NCI-H1105 treated with DMSO at 0.1 percent for 48 hours (cell line): ENCODE data around the gene STBD1.
"Not testable (repeated sequence)": the region's sequence is repeated elsewhere in the genome, so short reads cannot be mapped to it uniquely, and the experiment has no call there.

ENCODE experiments used
- DNase-seq: peaks from one replicate; lab custom pipeline; 2025; lab: John Stamatoyannopoulos, UW

Gene STBD1

DNA sequence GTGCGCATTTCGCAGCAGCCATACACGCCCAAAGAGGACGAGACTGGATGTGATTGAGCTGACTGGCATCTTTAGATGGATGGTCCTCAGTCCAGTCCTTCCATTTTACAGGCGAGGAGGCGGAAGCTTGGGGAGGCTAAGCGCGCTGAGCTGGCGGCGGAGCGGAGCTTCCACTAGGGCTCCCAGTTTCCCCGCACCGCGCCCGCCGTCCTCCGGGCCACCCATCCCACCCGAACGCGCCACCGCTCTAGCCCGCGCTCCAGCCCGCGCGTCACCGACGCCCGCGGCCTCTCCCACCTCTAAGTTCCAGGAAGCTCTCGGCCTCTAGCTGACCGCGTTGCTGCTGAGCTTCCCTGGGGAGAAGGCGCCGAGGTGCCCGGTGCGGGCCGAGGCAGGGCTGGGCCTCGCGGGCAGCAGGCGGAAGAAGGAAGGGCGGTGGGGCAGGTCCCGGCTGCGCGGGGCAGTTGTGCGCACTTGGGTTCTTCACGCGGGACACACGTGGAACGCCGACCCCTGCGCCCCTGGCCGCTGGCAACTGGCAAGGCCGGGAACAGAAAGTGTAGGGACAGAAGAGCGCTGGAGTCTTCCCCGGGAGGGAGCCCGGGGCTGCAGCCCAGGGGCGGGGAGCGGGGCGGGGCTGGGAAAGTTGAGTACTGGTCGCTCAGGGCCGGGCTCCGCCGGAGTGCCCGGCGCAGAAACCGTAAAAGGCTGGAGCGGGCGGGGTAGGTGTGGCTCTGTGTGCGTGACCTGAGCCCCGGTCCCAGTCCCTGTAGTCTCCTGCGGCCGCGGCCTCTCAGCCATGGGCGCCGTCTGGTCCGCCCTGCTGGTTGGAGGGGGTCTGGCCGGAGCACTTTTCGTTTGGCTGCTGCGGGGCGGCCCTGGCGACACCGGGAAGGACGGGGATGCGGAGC, at the start of gene STBD1:
Gene STBD1 (plus strand): TSS at position 763 of the 911 bp plus-strand sequence. CDS start 37 bp downstream, at position 800.
- DNase-seq = peak; percentile 40

DNA sequence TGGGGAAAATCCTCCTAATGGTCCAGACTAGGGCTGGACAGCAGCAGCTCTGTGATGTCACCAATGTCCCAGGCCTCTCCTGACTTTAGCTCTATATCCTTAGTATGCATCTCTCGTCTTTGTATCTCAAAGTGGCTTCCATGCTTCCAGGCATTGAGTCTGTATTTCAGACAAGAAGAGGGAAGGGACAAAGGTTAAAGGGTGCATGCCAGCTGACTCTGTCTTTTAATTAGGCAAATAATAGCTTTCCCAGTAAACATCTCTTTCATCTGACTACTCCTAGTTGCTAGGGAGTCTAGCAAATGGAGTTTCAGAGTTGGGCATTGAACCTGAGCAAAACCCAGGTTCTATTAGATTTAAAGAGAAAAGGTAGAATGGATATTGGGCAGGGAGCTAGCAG, 49.6 kb upstream of the STBD1 start:
- DNase-seq = no peak

DNA sequence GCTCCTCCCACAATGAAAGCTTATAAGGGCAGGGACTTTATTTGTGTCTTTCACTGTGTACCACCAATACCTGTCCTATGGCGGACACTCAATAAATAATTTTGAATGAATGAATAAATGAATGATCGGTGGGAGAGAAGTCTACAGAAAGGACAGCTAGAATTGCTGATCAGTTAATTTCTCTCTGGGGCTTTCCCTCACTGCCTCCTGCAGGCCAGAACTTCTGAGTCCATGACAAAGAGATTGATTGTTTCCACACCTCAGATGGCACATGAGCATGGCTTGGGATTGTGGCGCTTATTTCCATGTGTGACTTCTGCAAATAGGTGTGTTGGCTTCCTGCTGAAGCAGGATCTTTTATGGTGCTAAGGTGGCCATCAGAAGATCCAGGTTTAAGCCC, 48.7 kb upstream of the STBD1 start:
- DNase-seq = no peak

DNA sequence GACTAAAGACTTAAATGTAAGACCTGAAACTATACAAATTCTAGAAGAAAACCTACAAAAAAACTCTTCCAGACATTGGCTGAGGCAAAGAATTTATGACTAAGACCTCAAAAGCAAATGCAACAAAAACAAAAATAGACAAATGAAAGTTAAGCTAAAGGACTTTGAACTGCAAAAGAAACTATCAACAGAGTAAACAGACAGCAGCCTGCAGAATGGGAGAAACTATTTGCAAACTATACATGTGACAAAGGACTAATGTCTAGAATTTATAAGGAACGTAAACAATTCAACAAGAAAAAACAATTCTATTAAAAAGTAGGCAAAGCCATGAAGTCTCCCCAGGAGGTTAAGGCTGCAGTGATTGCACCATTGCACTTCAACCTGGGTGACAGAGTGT, 46.0 kb upstream of the STBD1 start:
- DNase-seq = no peak

DNA sequence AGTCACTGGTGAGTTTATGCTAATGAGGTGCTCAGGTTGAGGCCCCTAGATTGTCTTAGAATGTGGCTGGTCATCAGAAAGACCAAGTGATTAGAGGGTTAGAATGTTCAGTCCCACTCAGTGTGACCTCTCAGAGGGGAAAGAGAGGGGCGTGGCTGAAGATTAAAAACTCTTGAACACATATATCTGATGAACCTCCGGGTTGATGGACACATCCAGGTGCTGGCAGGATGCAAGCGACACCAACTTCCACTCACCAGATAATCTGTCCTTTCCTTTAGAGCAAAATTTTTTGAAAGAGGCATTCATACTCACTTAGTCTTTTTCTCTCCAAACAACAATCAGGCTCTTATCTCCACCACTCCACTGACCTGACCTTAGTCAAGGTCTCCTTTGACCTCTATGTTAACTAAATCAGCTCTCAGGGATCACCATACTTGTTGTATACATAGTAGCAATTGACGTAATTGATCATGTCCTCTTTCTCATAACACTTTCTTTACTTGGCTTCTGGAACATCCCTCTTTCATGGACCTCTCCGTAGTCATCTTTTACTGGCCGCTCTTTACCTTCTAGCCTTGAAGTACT, 40.8 kb upstream of the STBD1 start:
- DNase-seq = no peak

DNA sequence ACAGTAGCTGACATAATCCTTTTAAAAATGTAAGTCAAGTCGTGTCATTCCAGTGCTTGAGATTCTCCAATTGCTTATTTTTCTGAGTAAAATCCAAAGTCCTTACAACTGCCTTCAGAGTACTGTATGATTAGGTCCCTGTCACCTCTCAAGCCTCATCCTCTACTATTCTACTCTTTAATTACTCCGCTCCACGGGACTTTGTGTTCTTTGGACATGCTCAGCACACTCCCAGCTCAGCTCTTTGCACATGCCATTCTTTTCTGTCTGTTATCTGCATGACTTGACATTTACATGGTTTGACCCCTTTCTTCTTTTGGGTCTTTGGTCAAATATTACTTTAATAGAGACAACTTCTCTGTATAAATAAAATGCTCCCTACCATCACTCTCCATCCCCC, 39.9 kb upstream of the STBD1 start:
- no peak for DNase-seq

DNA sequence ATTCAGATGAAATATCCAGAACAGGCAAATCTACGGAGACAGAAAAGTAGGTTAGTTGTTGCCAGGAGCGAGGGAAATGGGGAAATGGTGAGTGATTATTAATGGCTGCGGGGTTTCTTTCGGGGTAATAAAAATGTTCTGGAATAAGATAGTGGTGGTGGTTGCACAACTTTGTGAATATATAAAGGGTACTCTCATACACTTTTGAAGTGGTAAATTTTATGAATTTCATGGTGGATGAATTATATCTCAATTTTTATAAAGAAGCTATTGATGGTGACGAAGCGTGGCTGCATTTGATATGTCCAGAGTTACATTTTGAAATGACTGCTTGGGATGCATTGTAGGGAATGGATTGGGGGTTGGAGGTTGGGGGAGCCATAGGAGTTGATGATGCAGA, 38.7 kb upstream of the STBD1 start:
- DNase-seq = no peak

DNA sequence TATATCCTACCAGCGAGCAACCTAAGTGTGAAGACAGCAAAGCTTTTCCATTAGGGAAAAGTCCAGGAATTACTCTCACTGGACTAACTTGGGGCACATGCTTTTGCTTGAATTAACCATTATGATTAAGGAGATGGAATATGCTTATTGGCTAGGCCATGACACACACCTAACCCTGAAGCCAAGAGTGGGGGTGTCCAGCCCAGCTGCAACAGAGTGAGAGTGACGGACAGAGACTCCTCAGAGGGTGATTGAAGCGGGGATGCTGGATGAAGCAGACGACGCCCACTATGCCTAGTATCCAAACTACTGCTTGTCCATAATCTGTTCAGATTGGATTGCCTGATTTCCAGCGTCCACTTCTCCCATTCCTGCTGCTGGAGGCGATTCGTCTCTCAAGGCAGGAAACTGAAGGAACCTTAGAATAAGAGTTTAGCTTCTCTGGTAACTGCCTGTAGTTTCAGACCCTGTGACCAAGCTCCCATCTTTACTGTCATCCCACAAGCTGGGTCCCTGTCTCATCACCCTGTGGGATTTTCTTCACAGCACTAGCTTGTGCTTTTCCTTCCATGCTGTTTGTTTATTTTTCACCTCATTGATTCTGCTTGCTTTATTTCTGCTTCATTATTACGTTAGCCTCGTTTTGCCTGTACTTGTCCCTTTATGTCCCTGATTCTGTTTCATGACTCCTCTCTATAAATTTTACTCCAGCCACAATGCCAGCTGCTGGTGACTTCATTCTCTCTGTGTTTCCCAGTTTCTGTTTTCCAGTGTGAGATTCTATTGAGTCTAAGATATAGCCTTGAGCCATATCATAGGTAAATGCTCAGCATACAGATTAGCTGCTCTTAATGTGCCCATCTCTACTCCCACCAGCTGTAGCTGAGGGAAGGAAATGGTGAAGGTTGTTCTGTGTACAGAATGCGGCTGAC, 36.0 kb upstream of the STBD1 start:
- peak; percentile 7 for DNase-seq

DNA sequence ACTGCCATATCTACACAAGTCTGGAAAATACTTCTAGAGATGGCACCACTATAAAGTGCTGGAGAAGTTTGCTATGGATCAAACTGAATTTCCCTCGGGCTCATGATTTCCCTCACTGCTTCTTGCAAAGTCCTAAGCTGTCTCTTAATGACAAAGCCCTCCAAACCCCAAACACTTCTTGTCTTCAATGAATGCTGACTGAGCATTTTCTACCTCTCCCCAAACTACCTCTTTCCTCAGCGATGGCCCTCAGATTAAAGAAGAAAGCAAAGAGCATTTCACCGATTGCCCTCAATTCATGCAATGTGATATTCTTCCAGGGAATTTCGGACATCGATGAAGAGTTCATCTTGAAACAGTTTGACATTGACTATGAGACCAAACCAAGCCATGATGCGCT, 35.3 kb upstream of the STBD1 start:
- DNase-seq = no peak

DNA sequence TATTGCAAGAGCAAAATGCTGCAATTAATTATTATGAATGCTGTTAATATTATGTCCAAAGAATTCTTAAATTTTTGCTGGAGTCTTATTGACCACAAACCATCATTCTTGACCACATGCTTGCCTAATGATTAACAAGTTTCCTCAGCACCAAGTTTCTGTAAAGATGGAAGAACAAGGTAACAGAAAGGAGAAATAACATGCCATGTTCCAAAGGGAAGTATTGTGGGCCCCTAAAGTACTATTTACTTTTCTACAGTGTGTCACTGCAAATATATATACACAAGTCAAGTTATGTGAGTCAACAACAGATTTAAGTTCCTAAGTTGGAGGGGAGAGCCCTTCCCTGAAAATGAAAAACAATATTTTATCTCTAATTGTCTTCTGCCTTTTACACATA, 34.5 kb upstream of the STBD1 start:
- DNase-seq = no peak

DNA sequence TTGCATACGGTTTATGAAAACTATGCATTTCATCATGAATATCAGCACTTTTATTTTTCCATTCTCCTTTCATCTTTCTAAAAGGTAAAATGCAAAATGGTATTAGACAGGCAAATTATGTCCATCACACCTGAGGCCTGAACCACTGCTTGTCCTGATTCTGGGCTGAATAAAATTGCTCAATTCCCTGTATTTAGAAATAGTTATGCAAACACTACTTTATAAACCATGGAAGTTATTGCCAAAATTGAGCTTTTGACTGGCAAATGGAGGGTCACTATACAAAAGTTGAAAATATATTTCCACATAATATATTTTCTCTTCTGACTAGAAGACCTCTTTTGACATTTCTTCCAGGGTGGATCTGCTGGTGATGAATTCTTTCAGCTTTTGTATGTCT, 34.0 kb upstream of the STBD1 start:
- no peak for DNase-seq

DNA sequence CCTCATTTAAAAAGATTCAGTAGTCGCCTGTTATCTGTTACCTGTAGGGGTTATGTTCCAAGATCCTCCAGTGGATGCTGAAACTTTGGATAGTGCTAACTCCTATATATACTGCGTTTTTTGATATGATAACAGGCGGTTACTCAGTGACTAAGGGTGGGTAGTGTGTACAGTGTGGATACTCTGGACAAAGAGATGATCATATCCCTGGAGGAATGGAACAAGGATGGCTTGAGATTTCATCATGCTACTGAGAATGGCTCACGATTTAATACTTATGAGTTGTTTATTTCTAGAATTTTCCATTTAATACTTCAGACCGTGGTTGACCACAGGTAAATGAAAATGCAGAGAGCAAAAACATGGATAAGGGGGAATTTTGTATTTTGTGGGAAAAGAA, 33.5 kb upstream of the STBD1 start:
- no peak for DNase-seq

DNA sequence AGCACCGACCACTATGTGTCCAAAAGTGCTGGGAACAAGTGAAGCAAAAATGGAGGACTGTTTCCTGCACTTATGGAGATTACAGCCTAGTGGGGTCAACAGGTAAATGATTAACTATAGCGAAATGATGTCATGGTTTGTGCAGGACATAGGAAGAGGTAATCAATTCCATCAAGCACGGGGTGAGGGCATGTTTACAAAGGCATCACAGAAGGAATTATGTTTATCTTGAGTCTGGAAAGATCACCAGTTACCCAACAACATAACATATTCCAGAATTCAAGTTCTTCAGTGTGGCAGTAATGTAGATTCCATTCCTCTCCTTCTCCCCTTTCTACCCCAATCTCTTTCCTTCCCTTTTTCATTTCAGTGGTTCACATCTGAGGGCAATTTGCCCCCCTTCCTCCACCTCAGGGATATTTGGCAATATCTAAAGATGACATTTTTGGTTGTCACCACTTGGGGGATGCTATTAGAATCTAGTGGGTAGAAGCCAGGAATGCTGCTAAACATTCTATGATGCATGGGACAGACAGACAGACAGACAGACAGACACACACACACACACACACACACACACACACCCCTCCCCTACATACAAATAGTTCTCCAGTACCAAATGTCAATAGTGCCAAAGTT, 30.9 kb upstream of the STBD1 start:
- no peak for DNase-seq

DNA sequence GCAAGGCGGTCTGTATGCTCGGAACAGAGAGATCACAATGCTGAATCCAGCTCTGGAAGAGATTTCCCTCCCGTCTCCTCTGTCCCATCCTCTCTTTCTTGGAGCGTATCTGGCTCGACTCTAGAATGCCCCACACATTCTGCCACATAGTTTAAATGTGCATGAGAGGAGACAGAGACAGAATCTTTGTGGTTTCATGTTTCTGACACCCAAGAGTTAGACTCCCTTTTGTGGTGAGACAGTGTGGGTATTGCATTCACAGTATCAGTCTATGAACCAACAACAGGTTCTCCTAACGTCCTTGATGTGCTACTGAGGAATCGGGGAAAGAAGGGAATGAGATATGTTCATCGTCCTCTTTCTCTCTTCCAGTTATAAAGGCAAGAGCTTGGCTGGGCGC, 29.7 kb upstream of the STBD1 start:
- DNase-seq = no peak

DNA sequence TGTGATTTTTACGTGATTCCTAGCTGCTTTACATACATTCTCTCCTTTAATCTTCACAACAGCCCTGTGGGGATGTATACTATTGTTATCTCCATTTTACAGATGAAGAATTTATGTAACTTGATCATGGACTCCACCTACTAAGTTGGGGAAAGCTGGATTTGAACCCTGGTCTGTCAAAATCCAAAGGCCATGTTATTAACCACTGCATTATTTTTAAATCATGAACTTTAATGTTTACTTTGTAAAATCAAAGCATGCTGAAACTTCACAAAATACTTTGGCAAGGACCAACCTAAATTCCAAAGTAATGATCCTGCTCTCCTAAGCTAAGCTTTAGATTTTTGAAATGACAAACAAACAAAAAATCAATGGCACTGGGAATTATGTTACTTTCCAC, 28.9 kb upstream of the STBD1 start:
- no peak for DNase-seq

DNA sequence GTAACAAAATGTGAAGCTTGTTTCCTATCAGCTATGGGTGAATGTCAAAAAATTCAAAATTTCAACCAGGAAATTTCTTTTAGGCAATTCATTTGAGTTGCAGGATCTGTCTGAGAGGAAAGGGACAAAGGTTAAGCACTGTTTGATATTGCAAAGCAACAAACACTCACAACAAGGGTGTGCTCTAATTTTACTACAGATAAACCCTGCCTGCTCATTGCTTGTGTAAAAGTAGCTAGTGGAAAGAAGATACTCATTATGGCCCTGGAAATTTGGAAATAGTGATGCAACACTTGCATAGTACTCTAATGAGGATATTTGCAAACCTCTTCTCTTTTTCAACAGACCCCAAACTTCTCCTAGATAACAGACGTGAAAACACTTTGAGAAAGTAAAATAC, 27.9 kb upstream of the STBD1 start:
- no peak for DNase-seq

DNA sequence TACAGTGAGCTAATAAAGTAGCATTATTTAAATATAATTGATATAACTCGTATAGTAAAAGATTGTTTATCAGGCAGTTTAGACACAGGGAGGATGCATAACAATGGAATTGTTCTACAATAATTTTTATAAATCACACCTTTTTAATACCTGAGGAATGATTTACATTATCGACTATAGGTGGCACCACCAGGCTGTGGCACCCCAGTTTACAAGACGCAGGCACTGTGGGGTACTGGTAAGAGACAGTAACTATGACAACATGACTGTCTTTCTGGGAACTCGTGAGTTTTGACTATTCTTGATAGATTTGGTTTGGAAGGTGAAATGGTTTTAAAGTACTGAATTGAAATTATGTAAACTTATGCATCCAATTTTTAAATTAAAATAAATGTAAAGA, 27.1 kb upstream of the STBD1 start:
- DNase-seq = no peak

DNA sequence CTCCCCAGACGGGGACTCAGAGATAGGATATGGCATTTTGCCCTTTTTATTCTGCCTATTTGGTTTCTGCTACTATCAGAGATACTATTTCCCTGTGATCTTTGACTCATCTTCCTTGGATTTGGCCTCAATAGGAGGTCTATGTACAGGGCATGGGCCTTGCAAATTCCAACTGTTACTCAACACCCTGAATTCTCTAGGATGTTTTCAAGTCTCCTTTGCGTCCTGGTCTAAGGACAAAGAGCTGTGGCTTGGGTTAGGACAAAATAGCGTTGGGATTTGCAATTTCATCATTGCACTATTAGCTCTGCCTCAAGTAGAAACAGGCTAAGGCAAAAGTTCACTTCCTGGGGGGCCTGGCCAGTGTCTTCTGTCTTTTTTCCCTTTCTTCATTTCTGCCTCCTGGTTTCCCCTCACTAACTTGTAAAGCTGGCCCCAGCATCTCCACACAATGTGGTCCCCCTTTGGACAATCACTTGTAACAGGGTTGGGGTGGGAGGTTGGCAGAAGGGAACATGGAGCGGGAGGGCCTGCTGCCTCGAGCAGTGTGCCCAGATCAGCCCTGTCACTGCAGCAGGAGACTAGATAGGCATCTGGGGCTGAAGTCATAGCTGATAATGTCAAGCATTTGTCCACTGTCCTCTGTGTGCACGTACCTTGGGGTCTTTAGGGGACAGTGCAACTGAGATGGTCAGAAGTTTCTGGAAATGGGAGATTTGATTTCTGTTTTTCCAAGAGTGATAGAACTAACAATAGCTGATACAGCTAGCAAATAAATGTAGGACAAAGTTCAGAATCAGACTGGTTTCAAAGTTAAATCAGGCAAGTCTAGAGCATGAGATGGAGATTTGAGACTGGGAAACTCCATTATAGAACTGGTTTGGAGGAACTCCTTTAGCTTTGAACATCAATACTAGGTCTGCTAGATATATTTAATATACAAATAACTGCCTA, 25.8 kb upstream of the STBD1 start:
- DNase-seq = no peak

DNA sequence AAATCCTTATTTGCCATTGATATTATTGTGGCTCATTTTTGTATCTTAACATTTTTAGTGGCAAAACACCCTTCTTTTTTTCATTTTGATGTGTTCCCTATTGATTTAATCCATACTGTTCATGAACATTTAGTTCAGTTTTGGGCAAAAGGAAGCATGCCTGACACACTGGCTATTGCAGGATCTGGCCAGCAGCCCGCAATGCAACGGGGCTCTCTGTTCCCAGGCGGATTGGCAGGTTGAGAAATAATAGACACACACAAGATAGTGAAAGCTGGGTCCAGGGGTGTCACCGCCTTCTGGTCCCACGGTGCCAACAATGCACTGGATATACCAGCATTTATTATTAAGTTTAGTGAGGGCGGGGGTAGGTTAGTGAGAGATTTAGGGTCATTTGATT, 24.9 kb upstream of the STBD1 start:
- not testable (repeated sequence) for DNase-seq

DNA sequence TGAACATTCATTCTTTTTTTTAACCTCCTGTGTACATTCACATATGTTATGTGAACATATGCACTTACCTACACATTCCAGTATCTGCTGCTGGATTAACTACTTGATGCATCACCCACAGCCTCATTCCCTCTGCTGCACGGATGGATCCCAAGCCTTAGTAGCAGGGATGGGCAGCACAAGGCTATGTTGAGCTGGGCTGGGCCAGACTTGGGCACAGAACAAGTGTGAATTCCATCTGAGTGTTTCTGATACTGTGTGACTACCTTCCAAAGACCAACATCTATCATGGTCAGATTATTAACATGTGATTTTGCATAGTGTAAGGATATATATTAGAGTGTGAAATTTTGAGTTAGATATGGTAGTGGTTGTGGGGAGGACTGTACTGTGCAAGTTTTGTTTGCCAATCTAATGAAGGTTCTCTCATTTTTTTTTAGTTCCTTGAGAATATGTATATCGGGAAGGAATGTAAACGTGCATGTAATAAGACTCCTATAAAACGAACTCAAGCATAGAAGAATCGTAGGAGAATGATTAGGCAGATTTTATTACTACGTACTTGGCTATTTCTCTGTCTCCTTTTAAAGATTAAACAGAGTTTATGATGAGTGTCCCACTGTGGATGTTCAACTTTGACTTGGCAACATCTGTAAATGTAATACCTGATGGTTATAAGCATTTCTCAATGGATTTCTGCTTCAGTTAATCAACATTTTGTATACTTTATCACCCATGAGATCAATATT, 23.4 kb upstream of the STBD1 start:
- no peak for DNase-seq
